K562 (cell line): Measurements from ENCODE around the gene BRAF. TPM values are rescaled to one million over a fixed set of nuclear protein-coding genes. Genes with fewer than 3 reads are reported as not detected.
A peak's percentile ranks its signal among the peaks of the same experiment; 100 is the strongest.

Source experiments
- ATAC-seq: fragments of 200-7000 bp; cut with Tn5 transposase; 3 replicates; pipeline ENCODE4 v1.9.1; 2020; ENCODE audit warnings: moderate library complexity
- BruUV-seq: library from RNA; stranded (reverse); fragments of 400-500 nt; replicated peaks from 2 replicates; lab custom pipeline; 2021; lab: Mats Ljungman, UMichigan
- CTCF ChIA-PET: fragments of 300-600 bp; formaldehyde crosslinking; extraction: SDS; loops from one replicate; lab custom pipeline; 2021; ENCODE audit warnings: low intra/inter-chr PET ratio; lab: Yijun Ruan, JAX
- POLR2A ChIA-PET: fragments of 300-600, 350-650 bp; sonication (Branson Sonifier 250); formaldehyde crosslinking; extraction: SDS; loops from one replicate; lab custom pipeline; 2021; ENCODE audit warnings: antibody characterized with exemption, inconsistent platforms; lab: Yijun Ruan, JAX
- DNase-seq, 4 experiments: peaks; one replicate each; pipeline versions ENCODE4 v3.0.0 to v3.0.0-alpha.2; 2011 to 2018; ENCODE audit warnings: low spot score in 3 of 4, mixed read lengths in 3 of 4; ENCODE audit errors: extremely low read depth in 1 of 4
- FAIRE-seq: peaks from 2 replicates; lab custom pipeline; 2011; peaks lifted over from hg19 to GRCh38; lab: Jason Lieb, UNC
- H2AFZ ChIP-seq: 2 replicates; pipeline ENCODE4 v1.6.0; 2011; ENCODE audit warnings: low read depth, low read length, control low read depth, inconsistent platforms
- H3K27ac ChIP-seq: fragments of 200-600 bp; 3 replicates; pipeline ENCODE4 v1.8.0; 2011; ENCODE audit warnings: low read depth, mild to moderate bottlenecking, control low read depth, inconsistent platforms, low read length, moderate library complexity, mixed read lengths; ENCODE audit errors: extremely low read depth
- H3K27me3 ChIP-seq, 2 experiments: fragments of 300-600 bp in 1 of 2; 2 replicates in 1 of 2; 3 replicates in 1 of 2; pipeline versions ENCODE4 v1.6.0 to v1.8.0; 2011; ENCODE audit warnings: inconsistent platforms in 2 of 2, low read length in 2 of 2, mild to moderate bottlenecking in 1 of 2, mixed read lengths in 1 of 2, moderate library complexity in 1 of 2; ENCODE audit not compliant: control insufficient read depth in 2 of 2, insufficient read depth in 2 of 2
- H3K36me3 ChIP-seq: fragments of 300-600 bp; 3 replicates; pipeline ENCODE4 v1.8.0; 2011; ENCODE audit warnings: mild to moderate bottlenecking, low read length, inconsistent platforms; ENCODE audit not compliant: control insufficient read depth, insufficient read depth
- H3K4me1 ChIP-seq, 2 experiments: fragments of 200-600 bp in 1 of 2; replicated peaks in 1 of 2; 2 replicates in 1 of 2; 3 replicates in 1 of 2; pipeline versions ENCODE4 v1.5.1 to v1.8.0; 2011; ENCODE audit warnings: inconsistent platforms in 2 of 2, low read length in 2 of 2, mild to moderate bottlenecking in 1 of 2, mixed read lengths in 1 of 2, moderate library complexity in 1 of 2; ENCODE audit not compliant: control insufficient read depth in 2 of 2, insufficient read depth in 2 of 2
- H3K4me2 ChIP-seq: 2 replicates; pipeline ENCODE4 v1.6.1; 2011; ENCODE audit warnings: low read length, control low read depth, inconsistent platforms, mixed read lengths; ENCODE audit not compliant: insufficient read depth
- H3K4me3 ChIP-seq: fragments of 200-600 bp; sonication (generic), shearing (Covaris generic); 2 replicates; pipeline ENCODE4 v1.5.1; 2016; ENCODE audit warnings: control low read depth, inconsistent platforms
- H3K79me2 ChIP-seq: fragments of 200-600 bp; 3 replicates; pipeline ENCODE4 v1.8.0; 2011; ENCODE audit warnings: low read length, inconsistent platforms; ENCODE audit not compliant: control insufficient read depth, insufficient read depth
- H3K9ac ChIP-seq, 2 experiments: 2 replicates each; pipeline versions ENCODE4 v1.6.0 to v1.6.1; 2011; ENCODE audit warnings: low read depth in 2 of 2, low read length in 2 of 2, control low read depth in 1 of 2, inconsistent platforms in 1 of 2, mild to moderate bottlenecking in 1 of 2, mixed read lengths in 1 of 2; ENCODE audit not compliant: insufficient read depth in 1 of 2
- H3K9me1 ChIP-seq: one replicate; pipeline ENCODE4 v1.6.0; 2011; ENCODE audit warnings: inconsistent platforms, mild to moderate bottlenecking, low read length, moderate library complexity; ENCODE audit not compliant: control insufficient read depth, insufficient read depth
- H3K9me3 ChIP-seq: replicated peaks from 2 replicates; pipeline ENCODE4 v1.5.1; 2011; ENCODE audit warnings: low read depth, low read length, inconsistent platforms; ENCODE audit not compliant: control insufficient read depth, insufficient read depth
- H4K20me1 ChIP-seq: replicated peaks from 2 replicates; pipeline ENCODE4 v1.6.1; 2011; ENCODE audit warnings: low read length, inconsistent platforms, mixed read lengths; ENCODE audit not compliant: control insufficient read depth, insufficient read depth
- CREB1 ChIP-seq, 2 experiments: sonication (generic) in 1 of 2; formaldehyde crosslinking in 1 of 2; IDR thresholded peaks; 2 replicates each; pipeline versions ENCODE4 v1.6.1 to v1.8.0; 2012 to 2022; ENCODE audit warnings: inconsistent platforms in 1 of 2, mild to moderate bottlenecking in 1 of 2, missing genetic modification reagents in 1 of 2, moderate library complexity in 1 of 2
- DPF2 ChIP-seq: fragments of 450-650 bp; IDR thresholded peaks from 2 replicates; pipeline ENCODE4 v1.6.1; 2016
- FOXJ2 ChIP-seq: fragments of 200-800 bp; sonication (Bioruptor generic); IDR thresholded peaks from 2 replicates; pipeline ENCODE4 v1.6.1; 2016; ENCODE audit warnings: missing genetic modification characterization, missing compliant biosample characterization
- HDAC8 ChIP-seq: fragments of 450-650 bp; IDR thresholded peaks from 2 replicates; pipeline ENCODE4 v1.6.1; 2016; ENCODE audit warnings: mild to moderate bottlenecking, missing genetic modification characterization, moderate library complexity, missing compliant biosample characterization
- LCOR ChIP-seq: sonication (generic); formaldehyde crosslinking; IDR thresholded peaks from 2 replicates; pipeline ENCODE4 v1.8.0; 2022; ENCODE audit warnings: mild to moderate bottlenecking, missing genetic modification reagents
- NFATC3 ChIP-seq: fragments of 450-650 bp; IDR thresholded peaks from 2 replicates; pipeline ENCODE4 v1.6.1; 2017; ENCODE audit warnings: mild to moderate bottlenecking
- PPARD ChIP-seq: fragments of 250-450 bp; sonication (Bioruptor Pico); IDR thresholded peaks from 2 replicates; pipeline ENCODE4 v1.8.0; 2022; ENCODE audit warnings: inconsistent platforms, mild to moderate bottlenecking, moderate library complexity
- SETDB1 ChIP-seq: IDR thresholded peaks from one replicate; pipeline ENCODE4 v1.6.1; 2012; ENCODE audit warnings: low read length, control low read depth, inconsistent platforms
- TOE1 ChIP-seq, 2 experiments: fragments of 450-650 bp in 1 of 2; sonication (generic) in 1 of 2; formaldehyde crosslinking in 1 of 2; IDR thresholded peaks; 2 replicates each; pipeline versions ENCODE4 v1.7.1 to v1.8.0; 2016 to 2022; ENCODE audit warnings: borderline replicate concordance in 2 of 2, mild to moderate bottlenecking in 2 of 2, antibody characterized with exemption in 1 of 2, inconsistent platforms in 1 of 2, low read depth in 1 of 2, missing genetic modification reagents in 1 of 2, moderate library complexity in 1 of 2
- ZBTB34 ChIP-seq: fragments of 250-450 bp; sonication (Bioruptor Pico); IDR thresholded peaks from 2 replicates; pipeline ENCODE4 v1.8.0; 2021; ENCODE audit warnings: mild to moderate bottlenecking, moderate library complexity
- ZEB2 ChIP-seq: fragments of 450-650 bp; IDR thresholded peaks from 2 replicates; pipeline ENCODE4 v1.6.1; 2016
- ZNF41 ChIP-seq: fragments of 250-450 bp; sonication (Bioruptor Pico); conservative IDR thresholded peaks from 2 replicates; pipeline ENCODE4 v1.4.0; 2020; ENCODE audit warnings: mild to moderate bottlenecking
- ZNF655 ChIP-seq: fragments of 250-450 bp; sonication (Bioruptor Pico); IDR thresholded peaks from 2 replicates; pipeline ENCODE4 v1.5.0; 2021
- ZNF699 ChIP-seq: fragments of 250-450 bp; sonication (Bioruptor Pico); IDR thresholded peaks from 2 replicates; pipeline ENCODE4 v1.8.0; 2021; ENCODE audit warnings: mild to moderate bottlenecking, moderate library complexity; ENCODE audit not compliant: insufficient replicate concordance
- ZZZ3 ChIP-seq: fragments of 450-650 bp; IDR thresholded peaks from 2 replicates; pipeline ENCODE4 v1.6.1; 2016; ENCODE audit warnings: antibody characterized with exemption, mild to moderate bottlenecking, moderate library complexity
- WGBS: fragments of 100-300 bp; shearing (Covaris generic); methylation state at CpG from one replicate; pipeline ENCODE4 v1.1.6; 2016; ENCODE audit warnings: low coverage, mixed read lengths; ENCODE audit not compliant: insufficient coverage; ENCODE audit errors: missing lambda C conversion rate; 5-methylcytosine and 5-hydroxymethylcytosine counted together
- in situ Hi-C: fragments of 300-500 bp; cut with MboI; formaldehyde crosslinking; loops from 4 replicates; pipeline ENCODE4 v1.15.0; 2018; ENCODE audit warnings: inconsistent platforms, mixed read lengths
- intact Hi-C: fragments of 100-400 bp; cut with micrococcal nuclease; formaldehyde crosslinking; loops from 2 replicates; pipeline ENCODE4 v1.14.2; 2022
- polyA plus RNA-seq, 8 experiments: library from polyadenylated mRNA; depleted of rRNA in 4 of 8; stranded (reverse) in 5 of 8; unstranded in 3 of 8; fragments of >200 nt; fragmentation: Nextera tagmentation in 2 of 8; fragmentation: Illumina TruSeq in 1 of 8; extraction: Ambion mirVana in 2 of 8; extraction: Trizol in 1 of 8; gene quantifications; 2 replicates each; pipeline versions ENCODE4 v1.2.1 to v1.2.3, GENCODE V29; 2011 to 2014; ENCODE audit warnings: inconsistent platforms in 1 of 8, missing spikeins in 1 of 8
- total RNA-seq, 7 experiments: library from RNA; depleted of rRNA in 6 of 7; stranded (reverse); fragments of >200 nt in 6 of 7; fragmentation: Illumina TruSeq in 2 of 7; extraction: Trizol in 2 of 7; gene quantifications; 2 replicates each; pipeline versions ENCODE4 v1.2.1 to v1.2.3, GENCODE V29; 2011 to 2021; ENCODE audit warnings: low replicate concordance in 1 of 7

The BRAF gene
- total and polyA plus RNA-seq, 9 of the 15 experiments (the other 6 are each of a cell fraction or from before 2014, with no cell fraction given), result 3.6 to 38.3 (median 21.9) TPM

- Histone ChIP-seq H3K36me3 (peaks cover 16% of the 10 kb centered on the region), H3K27me3 (no peaks in the 10 kb centered on the region), H3K27ac (no peak overlapping the region), H3K4me2 (no peak overlapping the region), H3K9me1 (no peaks in the 10 kb centered on the region), H3K9me3 (no peaks in the 10 kb centered on the region), H2AFZ (no peak overlapping the region), H3K4me1 (no peaks in the 10 kb centered on the region), H3K9ac (no peak overlapping the region), H4K20me1 (no peaks in the 10 kb centered on the region), H3K4me3 (no peak overlapping the region), H3K79me2 (no peaks in the 10 kb centered on the region)
- TF ChIP-seq NFATC3 (no peak), FOXJ2 (tag) (0 out of 2 replicates have a peak, but pooled peaks have one; percentile 23)
- FAIRE-seq, result no peak
- BruUV-seq, result no TSS peak
- 97% methylated on average over 6 of the region's 6 CpGs for whole genome bisulfite sequencing
- no peak for DNase-seq
- ChIA-PET CTCF (no interaction called here), POLR2A (interaction anchor here (1.1 to 1.6 kb wide), 2 partner anchors 16 to 17 kb away, joined by 3 to 6 read pairs; no protein-coding TSS in a partner anchor)
- in situ Hi-C loops, result no loop called here
- no peak for ATAC-seq
- intact Hi-C loops, result no loop called here
Measured at GRCh38 chr7:140723006-140723405, 201.7 kb downstream of the BRAF start.

- ATAC-seq, result no peak
- BruUV-seq, result no TSS peak
- no peak overlapping the region for H2AFZ ChIP-seq
- peaks cover 16% of the 10 kb centered on the region for H3K36me3 ChIP-seq
- no peaks in the 10 kb centered on the region for H3K9me1 ChIP-seq
- H3K79me2 ChIP-seq, result no peaks in the 10 kb centered on the region
- intact Hi-C loops, result no loop called here
- H3K4me3 ChIP-seq, result no peak overlapping the region
- no peaks in the 10 kb centered on the region for H3K9me3 ChIP-seq
- H3K27ac ChIP-seq, result no peak overlapping the region
- in situ Hi-C loops, result no loop called here
- ChIA-PET CTCF (no interaction called here), POLR2A (interaction anchor here (1.1 to 1.6 kb wide), 2 partner anchors 16 to 17 kb away, joined by 3 to 6 read pairs; no protein-coding TSS in a partner anchor)
- H3K27me3 ChIP-seq, result no peaks in the 10 kb centered on the region
- no peak for FAIRE-seq
- H3K4me1 ChIP-seq, result no peaks in the 10 kb centered on the region
- WGBS, result 85% methylated on average over 1 of the region's 1 CpG
- no peak for DNase-seq
- no peak overlapping the region for H3K4me2 ChIP-seq
- no peak overlapping the region for H3K9ac ChIP-seq
- no peaks in the 10 kb centered on the region for H4K20me1 ChIP-seq
- TF ChIP-seq ZEB2 (no peak), PPARD (no peak), DPF2 (no peak), TOE1 (IDR thresholded peaks at IDR 0.05; ENCODE audit: borderline replicate concordance) (no peak), TOE1 (CRISPR knock-in tag; IDR thresholded peaks at IDR 0.05; ENCODE audit: borderline replicate concordance, low read depth) (no peak), ZNF41 (no peak), ZZZ3 (no peak), SETDB1 (no peak), CREB1 (IDR thresholded peaks at IDR 0.05) (no peak), CREB1 (CRISPR knock-in tag; IDR thresholded peaks at IDR 0.05) (no peak), ZNF655 (no peak), ZBTB34 (CRISPR knock-in tag) (no peak), LCOR (CRISPR knock-in tag) (no peak), ZNF699 (CRISPR knock-in tag) (no peak), HDAC8 (tag) (no peak)
Measured at GRCh38 chr7:140722254-140722653, 202.5 kb downstream of the BRAF start.
